BLaER1 treated with 17β-estradiol and CSF1 and Interleukin-3, amounts not matched to agents 10 nM and 100 nM (cell line): ENCODE results near the gene HMGB1.
"Not testable (repeated sequence)": the region's sequence is repeated elsewhere in the genome, so short reads cannot be mapped to it uniquely, and the experiment has no call there.

Experiments
- H3K27ac ChIP-seq, 11 experiments: shearing (Covaris generic); formaldehyde crosslinking; 2 replicates each; pipeline ENCODE4 v1.8.1; 2022
- H3K27me3 ChIP-seq, 11 experiments: shearing (Covaris generic); formaldehyde crosslinking; 2 replicates each; pipeline ENCODE4 v1.8.1; 2022
- H3K36me3 ChIP-seq, 11 experiments: shearing (Covaris generic); formaldehyde crosslinking; 2 replicates each; pipeline ENCODE4 v1.8.1; 2022
- H3K4me1 ChIP-seq, 10 experiments: shearing (Covaris generic); formaldehyde crosslinking; 2 replicates each; pipeline ENCODE4 v1.8.1; 2022
- H3K4me2 ChIP-seq, 11 experiments: shearing (Covaris generic); formaldehyde crosslinking; 2 replicates each; pipeline ENCODE4 v1.8.1; 2022
- H3K4me3 ChIP-seq, 10 experiments: shearing (Covaris generic); formaldehyde crosslinking; 2 replicates each; pipeline ENCODE4 v1.8.1; 2022
- H3K9ac ChIP-seq, 11 experiments: shearing (Covaris generic); formaldehyde crosslinking; 2 replicates each; pipeline ENCODE4 v1.8.1; 2022
- H3K9me3 ChIP-seq, 11 experiments: shearing (Covaris generic); formaldehyde crosslinking; replicated peaks in 1 of 11; 2 replicates each; pipeline ENCODE4 v1.8.1; 2022
- H4K20me1 ChIP-seq, 11 experiments: shearing (Covaris generic); formaldehyde crosslinking; 2 replicates each; pipeline ENCODE4 v1.8.1; 2022
- Cebpa-rat ChIP-seq, 11 experiments: shearing (Covaris generic); IDR thresholded peaks; 2 replicates each; pipeline ENCODE4 v1.8.1; 2022

The HMGB1 gene

GRCh38 chr13:30473675-30474074 is 7.9 kb upstream of the HMGB1 start:
- no peak overlapping the region for H3K4me2 ChIP-seq

GRCh38 chr13:30466841-30467252 is 1.1 kb upstream of the HMGB1 start:
- no peaks in the 10 kb centered on the region for H3K27me3 ChIP-seq
- H3K4me2 ChIP-seq = peak overlapping the region; percentile 84 to 99 (median 94)
- no peaks in the 10 kb centered on the region for H3K9me3 ChIP-seq
- no peak for TF ChIP-seq Cebpa-rat (IDR thresholded peaks at IDR 0.05)
- peak overlapping the region in 9 of 11 experiments; percentile 100; a peak in 18 of 22 replicates for H3K27ac ChIP-seq
- H3K4me3 ChIP-seq = peak overlapping the region in 9 of 10 experiments; percentile 95 to 100 (median 100); a peak in 17 of 20 replicates
- H3K9ac ChIP-seq = peak overlapping the region in 10 of 11 experiments; percentile 100; a peak in 20 of 22 replicates
- H3K36me3 ChIP-seq = peaks cover 11 to 27% (median 20%) of the 10 kb centered on the region in 11 experiments; a peak in 21 of 22 replicates
- H3K4me1 ChIP-seq = peaks cover 19 to 36% (median 33%) of the 10 kb centered on the region in 10 experiments
- peaks cover 0 to 26% (median 10%) of the 10 kb centered on the region in 11 experiments; a peak in 14 of 22 replicates for H4K20me1 ChIP-seq

More at GRCh38 chr13:30473675-30474074, 7.9 kb upstream of the HMGB1 start:
- Histone ChIP-seq H3K9ac (no peak overlapping the region), H3K27ac (no peak overlapping the region), H3K27me3 (no peaks in the 10 kb centered on the region), H3K9me3 (no peaks in the 10 kb centered on the region), H3K36me3 (no peaks in the 10 kb centered on the region), H3K4me1 (peaks cover 6 to 23% (median 18%) of the 10 kb centered on the region in 10 experiments; a peak in 18 of 20 replicates), H3K4me3 (no peak overlapping the region), H4K20me1 (no peaks in the 10 kb centered on the region)
- no peak for TF ChIP-seq Cebpa-rat (IDR thresholded peaks at IDR 0.05)

GRCh38 chr13:30466358-30466714 is 600 bp upstream of the HMGB1 start:
- H3K9ac ChIP-seq = peak overlapping the region in 10 of 11 experiments; percentile 100; a peak in 20 of 22 replicates
- H3K27me3 ChIP-seq = no peaks in the 10 kb centered on the region
- H3K27ac ChIP-seq = peak overlapping the region in 10 of 11 experiments; percentile 7 to 100 (median 100); a peak in 19 of 22 replicates
- peak overlapping the region; percentile 84 to 99 (median 94) for H3K4me2 ChIP-seq
- peaks cover 20 to 41% (median 38%) of the 10 kb centered on the region in 10 experiments for H3K4me1 ChIP-seq
- H4K20me1 ChIP-seq = peaks cover 0 to 32% (median 15%) of the 10 kb centered on the region in 11 experiments; a peak in 14 of 22 replicates
- H3K9me3 ChIP-seq = no peaks in the 10 kb centered on the region
- TF ChIP-seq Cebpa-rat (IDR thresholded peaks at IDR 0.05) = no peak
- H3K4me3 ChIP-seq = peak overlapping the region; percentile 85 to 100 (median 100)
- peaks cover 13 to 32% (median 26%) of the 10 kb centered on the region in 11 experiments; a peak in 21 of 22 replicates for H3K36me3 ChIP-seq

- Histone ChIP-seq H3K36me3 (peaks cover 13 to 35% (median 28%) of the 10 kb centered on the region in 11 experiments; a peak in 21 of 22 replicates), H3K4me2 (peak overlapping the region in 6 of 11 experiments; percentile 5 to 99 (median 40); a peak in 10 of 22 replicates), H3K27me3 (no peaks in the 10 kb centered on the region), H3K9me3 (no peaks in the 10 kb centered on the region), H3K4me3 (peak overlapping the region; percentile 85 to 100 (median 100)), H4K20me1 (peaks cover 0 to 34% (median 17%) of the 10 kb centered on the region in 11 experiments; a peak in 14 of 22 replicates), H3K4me1 (peaks cover 21 to 42% (median 40%) of the 10 kb centered on the region in 10 experiments), H3K27ac (peak overlapping the region; percentile 98 to 100 (median 100)), H3K9ac (peak overlapping the region; percentile 98 to 100 (median 100))
- no peak for TF ChIP-seq Cebpa-rat (IDR thresholded peaks at IDR 0.05)
Observed at GRCh38 chr13:30465343-30465592, 468 bp downstream of the HMGB1 start.

- Histone ChIP-seq H3K4me1 (peaks cover 21 to 45% (median 42%) of the 10 kb centered on the region in 10 experiments), H3K27me3 (no peaks in the 10 kb centered on the region), H3K27ac (peak overlapping the region; percentile 98 to 100 (median 100)), H4K20me1 (peaks cover 0 to 34% (median 17%) of the 10 kb centered on the region in 11 experiments; a peak in 14 of 22 replicates), H3K9me3 (no peaks in the 10 kb centered on the region), H3K4me3 (peak overlapping the region; percentile 85 to 100 (median 100)), H3K36me3 (peaks cover 13 to 39% (median 30%) of the 10 kb centered on the region in 11 experiments; a peak in 21 of 22 replicates), H3K9ac (peak overlapping the region; percentile 98 to 100 (median 100)), H3K4me2 (peak overlapping the region; percentile 82 to 96 (median 92))
- no peak for TF ChIP-seq Cebpa-rat (IDR thresholded peaks at IDR 0.05)
Observed at GRCh38 chr13:30464496-30465342, 1.0 kb downstream of the HMGB1 start.

GRCh38 chr13:30463787-30464495 is 1.8 kb downstream of the HMGB1 start:
- H3K36me3 ChIP-seq = peaks cover 17 to 47% (median 36%) of the 10 kb centered on the region in 11 experiments; a peak in 21 of 22 replicates
- peak overlapping the region; percentile 82 to 96 (median 92) for H3K4me2 ChIP-seq
- no peaks in the 10 kb centered on the region for H3K9me3 ChIP-seq
- peak overlapping the region; percentile 98 to 100 (median 100) for H3K9ac ChIP-seq
- peaks cover 26 to 53% (median 46%) of the 10 kb centered on the region in 10 experiments for H3K4me1 ChIP-seq
- peak overlapping the region; percentile 85 to 100 (median 100) for H3K4me3 ChIP-seq
- TF ChIP-seq Cebpa-rat (IDR thresholded peaks at IDR 0.05) = no peak
- no peaks in the 10 kb centered on the region for H3K27me3 ChIP-seq
- peaks cover 0 to 39% (median 17%) of the 10 kb centered on the region in 11 experiments; a peak in 14 of 22 replicates for H4K20me1 ChIP-seq
- H3K27ac ChIP-seq = peak overlapping the region; percentile 98 to 100 (median 100)

- Histone ChIP-seq H3K9ac (peak overlapping the region in 8 of 11 experiments; percentile 100; a peak in 15 of 22 replicates), H3K4me2 (peak overlapping the region; percentile 82 to 96 (median 92); a peak in 20 of 22 replicates), H3K36me3 (peaks cover 17 to 66% (median 49%) of the 10 kb centered on the region in 11 experiments; a peak in 21 of 22 replicates), H4K20me1 (peaks cover 0 to 48% (median 17%) of the 10 kb centered on the region in 11 experiments; a peak in 14 of 22 replicates), H3K4me1 (peaks cover 32 to 58% (median 47%) of the 10 kb centered on the region in 10 experiments), H3K27ac (peak overlapping the region in 7 of 11 experiments; percentile 100; a peak in 13 of 22 replicates), H3K4me3 (peak overlapping the region in 8 of 10 experiments; percentile 95 to 100 (median 100); a peak in 14 of 20 replicates)
- H3K9me3 ChIP-seq, H3K27me3 ChIP-seq: not testable (repeated sequence)
Observed at GRCh38 chr13:30461279-30462066, 4.3 kb downstream of the HMGB1 start.
